Left lung (tissue), 10 donors: ENCODE data around the gene RASGRP3. TPM values are rescaled to one million over a fixed set of nuclear protein-coding genes. Genes with fewer than 3 reads are reported as not detected.

Experiments used
- ATAC-seq: fragments of 200-7000 bp; cut with Tn5 transposase; one replicate; pipeline ENCODE4 v1.9.1; 2020; ENCODE audit warnings: moderate library complexity
- DNase-seq, 4 donors: peaks; one replicate each; pipeline ENCODE4 v3.0.0-alpha.2; 2013 to 2020
- H3K27ac ChIP-seq, 2 donors: fragments of 200-600 bp; sonication (generic) in 1 of 2; one replicate each; pipeline versions ENCODE4 v1.5.0 to v1.8.0; 2020 to 2021
- H3K27me3 ChIP-seq, 2 donors: fragments of 200-600 bp; sonication (generic) in 1 of 2; one replicate each; pipeline versions ENCODE4 v1.5.0 to v1.8.0; 2020 to 2021
- H3K36me3 ChIP-seq, 2 donors: fragments of 200-600 bp; sonication (generic) in 1 of 2; one replicate each; pipeline versions ENCODE4 v1.5.0 to v1.8.0; 2020 to 2021
- H3K4me1 ChIP-seq, 2 donors: fragments of 200-600 bp; one replicate each; pipeline ENCODE4 v1.8.0; 2021
- H3K4me3 ChIP-seq, 2 donors: fragments of 200-600 bp; sonication (generic) in 1 of 2; one replicate each; pipeline versions ENCODE4 v1.5.0 to v1.8.0; 2020 to 2021; ENCODE audit warnings: mild to moderate bottlenecking in 1 of 2
- H3K9me3 ChIP-seq, 2 donors: fragments of 200-600 bp; sonication (generic) in 1 of 2; one replicate each; pipeline versions ENCODE4 v1.5.0 to v1.8.0; 2020 to 2021
- CTCF ChIP-seq, 2 donors: fragments of 200-600 bp; sonication (generic) in 1 of 2; IDR thresholded peaks; one replicate each; pipeline versions ENCODE4 v1.5.0 to v1.8.0; 2021; ENCODE audit warnings: antibody characterized with exemption in 2 of 2
- intact Hi-C, 2 donors: fragments of 100-400 bp; cut with DNase I; formaldehyde crosslinking; loops; one replicate each; pipeline versions ENCODE4 v1.11.2 to v1.14.2; 2022
- polyA plus RNA-seq, 6 donors: library from polyadenylated mRNA; unstranded; fragments of 120-200 nt; gene quantifications; one replicate each; pipeline ENCODE4 v1.2.1, GENCODE V29; 2013; ENCODE audit not compliant: insufficient read length in 6 of 6
- total RNA-seq, 2 donors: library from RNA; stranded (reverse); fragmentation: NEBNext Ultra II Directional; extraction: Animal tissue kit (Norgen Biotek cat#: 25700); gene quantifications; one replicate each; pipeline ENCODE4 v1.2.1, GENCODE V29; 2021
- donor health status: DM: no; HTN: yes; CAD: no.
- donor health status: DM: no; HTN: no; CAD: no.

RASGRP3 gene
- total and polyA plus RNA-seq, 8 donors: 20.3 to 48.7 (median 36.8) TPM

- H3K4me1 ChIP-seq: no peaks in the 10 kb centered on the region
- no peak for TF ChIP-seq CTCF (IDR thresholded peaks at IDR 0.05)
- no peaks in the 10 kb centered on the region for H3K36me3 ChIP-seq
- no peak overlapping the region for H3K4me3 ChIP-seq
- no peak for DNase-seq
- no peaks in the 10 kb centered on the region for H3K9me3 ChIP-seq
- H3K27me3 ChIP-seq: no peaks in the 10 kb centered on the region
- ATAC-seq: no peak
- no peak overlapping the region for H3K27ac ChIP-seq
- intact Hi-C loops: no loop called here
These were observed 43.6 kb upstream of the RASGRP3 start for GRCh38 chr2:33432871-33433270.

- intact Hi-C loops: no loop called here
- H3K4me1 ChIP-seq: no peaks in the 10 kb centered on the region
- no peaks in the 10 kb centered on the region for H3K9me3 ChIP-seq
- no peak for DNase-seq
- H3K27me3 ChIP-seq: no peaks in the 10 kb centered on the region
- no peak for TF ChIP-seq CTCF (IDR thresholded peaks at IDR 0.05)
- no peak overlapping the region for H3K4me3 ChIP-seq
- no peak for ATAC-seq
- no peak overlapping the region for H3K27ac ChIP-seq
- H3K36me3 ChIP-seq: no peaks in the 10 kb centered on the region
These were observed 42.9 kb upstream of the RASGRP3 start for GRCh38 chr2:33433279-33434235.

- H3K27ac ChIP-seq: peak overlapping the region in 1 of 2 donors; percentile 29
- DNase-seq (no peak), ATAC-seq (no peak)
- H3K9me3 ChIP-seq: no peaks in the 10 kb centered on the region
- H3K27me3 ChIP-seq: no peaks in the 10 kb centered on the region
- TF ChIP-seq CTCF (IDR thresholded peaks at IDR 0.05): no peak
- no peaks in the 10 kb centered on the region for H3K4me1 ChIP-seq
- intact Hi-C loops: no loop called here
- no peak overlapping the region for H3K4me3 ChIP-seq
- H3K36me3 ChIP-seq: no peaks in the 10 kb centered on the region
These were observed 40.9 kb upstream of the RASGRP3 start for GRCh38 chr2:33435518-33435917.

GRCh38 chr2:33436083-33436482 lies 40.4 kb upstream of the RASGRP3 start:
- H3K4me3 ChIP-seq: no peak overlapping the region
- TF ChIP-seq CTCF (IDR thresholded peaks at IDR 0.05): no peak
- intact Hi-C loops: no loop called here

GRCh38 chr2:33437297-33437696 lies 39.2 kb upstream of the RASGRP3 start:
- Histone ChIP-seq H3K4me1 (no peaks in the 10 kb centered on the region), H3K27me3 (no peaks in the 10 kb centered on the region), H3K36me3 (no peaks in the 10 kb centered on the region), H3K9me3 (no peaks in the 10 kb centered on the region), H3K4me3 (no peak overlapping the region), H3K27ac (peak overlapping the region; percentile 35 to 46)
- DNase-seq (no peak), ATAC-seq (peak; percentile 44)
- no peak for TF ChIP-seq CTCF (IDR thresholded peaks at IDR 0.05)
- intact Hi-C loops: no loop called here

More at GRCh38 chr2:33436083-33436482, 40.4 kb upstream of the RASGRP3 start:
- Histone ChIP-seq H3K9me3 (no peaks in the 10 kb centered on the region), H3K27me3 (no peaks in the 10 kb centered on the region), H3K4me1 (no peaks in the 10 kb centered on the region), H3K36me3 (no peaks in the 10 kb centered on the region), H3K27ac (peak overlapping the region in 1 of 2 donors; percentile 29)
- no peak for ATAC-seq
- DNase-seq: no peak
